ENCODE data around the gene PLCB4. TPM values are rescaled to one million over a fixed set of nuclear protein-coding genes. Genes with fewer than 3 reads are reported as not detected.

PLCB4 gene
- total RNA-seq, 4 donors from 2014 or later = 20.6 to 45.9 (median 34.2) TPM

DNA sequence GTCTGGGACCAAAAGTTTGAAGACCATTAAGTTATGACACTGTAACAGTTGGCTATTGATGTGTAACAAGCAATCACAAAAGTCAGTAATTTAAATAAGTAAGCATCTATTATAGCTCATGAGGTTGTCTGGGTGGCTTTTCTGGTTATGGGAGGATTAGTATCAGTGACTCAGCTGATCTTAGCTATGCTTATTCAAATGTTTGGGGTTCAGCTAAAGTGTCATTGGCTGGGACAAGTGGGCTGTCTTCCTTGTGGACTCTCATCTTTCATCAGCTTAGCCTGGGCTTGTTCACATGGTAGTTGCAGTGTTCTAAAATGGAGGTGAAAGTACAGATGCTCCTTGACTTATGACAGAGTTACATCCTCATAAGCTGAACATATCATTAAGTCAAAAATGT is 370.9 kb downstream of the PLCB4 start:
- in situ Hi-C loops (cut with MboI; ENCODE audit: low pct_ligation_motif_present in 1 of 4, low pct_unique_long_range_greater_than_20kb in 1 of 4, low sequenced_read_pairs in 3 of 4) = loop anchor here in 1 of 4 donors (10.0 kb wide), 1 partner anchor 65 kb away; no protein-coding TSS in a partner anchor

GRCh38 chr20:9440892-9441291 is 372.0 kb downstream of the PLCB4 start:
- in situ Hi-C loops (cut with MboI; ENCODE audit: low pct_ligation_motif_present in 1 of 4, low pct_unique_long_range_greater_than_20kb in 1 of 4, low sequenced_read_pairs in 3 of 4) = loop anchor here in 1 of 4 donors (10.0 kb wide), 1 partner anchor 64 kb away; no protein-coding TSS in a partner anchor
- TF ChIP-seq EP300 (IDR thresholded peaks at IDR 0.05; ENCODE audit: low read depth) = no peak
- TF ChIP-seq CTCF (IDR thresholded peaks at IDR 0.05) = no peak
- TF ChIP-seq POLR2AphosphoS5 (IDR thresholded peaks at IDR 0.05) = no peak
- TF ChIP-seq POLR2A (IDR thresholded peaks at IDR 0.05) = no peak
- DNase-seq = no peak
- H3K4me3 ChIP-seq = no peak overlapping the region
- H3K27me3 ChIP-seq = no peaks in the 10 kb centered on the region
- intact Hi-C loops (cut with DNase I; ENCODE audit: low total_unique reads) = no loop called here
- 77 to 89% methylated on average over 3 of the region's 3 CpGs for WGBS, 2 donors (ENCODE audit: low coverage in 1 of 2)
- H3K9me3 ChIP-seq = no peaks in the 10 kb centered on the region
- H3K4me1 ChIP-seq = no peaks in the 10 kb centered on the region
- peaks cover 0 to 52% (median 6%) of the 10 kb centered on the region in 4 donors for H3K36me3 ChIP-seq
- no peak overlapping the region for H3K27ac ChIP-seq

More for the DNA sequence above, 370.9 kb downstream of the PLCB4 start:
- H3K9me3 ChIP-seq = no peaks in the 10 kb centered on the region
- DNase-seq = no peak
- peaks cover 0 to 52% (median 3%) of the 10 kb centered on the region in 4 donors for H3K36me3 ChIP-seq
- H3K27me3 ChIP-seq = no peaks in the 10 kb centered on the region
- H3K4me3 ChIP-seq = no peak overlapping the region
- H3K27ac ChIP-seq = no peak overlapping the region
- no peaks in the 10 kb centered on the region for H3K4me1 ChIP-seq
- TF ChIP-seq CTCF (IDR thresholded peaks at IDR 0.05) = no peak
- no peak for TF ChIP-seq POLR2AphosphoS5 (IDR thresholded peaks at IDR 0.05)
- TF ChIP-seq EP300 (IDR thresholded peaks at IDR 0.05; ENCODE audit: low read depth) = no peak
- TF ChIP-seq POLR2A (IDR thresholded peaks at IDR 0.05) = no peak
- intact Hi-C loops (cut with DNase I; ENCODE audit: low total_unique reads) = no loop called here

- no peak overlapping the region for H3K27ac ChIP-seq
- intact Hi-C loops (cut with DNase I; ENCODE audit: low total_unique reads) (no loop called here), in situ Hi-C loops (cut with MboI; ENCODE audit: low pct_ligation_motif_present in 1 of 4, low pct_unique_long_range_greater_than_20kb in 1 of 4, low sequenced_read_pairs in 3 of 4) (loop anchor here in 1 of 4 donors (10.0 kb wide), 1 partner anchor 63 kb away; no protein-coding TSS in a partner anchor)
- no peak overlapping the region for H3K4me3 ChIP-seq
- no peak for DNase-seq
- peaks cover 0 to 44% (median 6%) of the 10 kb centered on the region in 4 donors for H3K36me3 ChIP-seq
- TF ChIP-seq EP300 (IDR thresholded peaks at IDR 0.05; ENCODE audit: low read depth) = no peak
- no peak for TF ChIP-seq CTCF (IDR thresholded peaks at IDR 0.05)
- no peak for TF ChIP-seq POLR2A (IDR thresholded peaks at IDR 0.05)
- no peak for TF ChIP-seq POLR2AphosphoS5 (IDR thresholded peaks at IDR 0.05)
- no peaks in the 10 kb centered on the region for H3K9me3 ChIP-seq
- H3K27me3 ChIP-seq = no peaks in the 10 kb centered on the region
- H3K4me1 ChIP-seq = no peaks in the 10 kb centered on the region
- 63 to 80% methylated on average over 3 of the region's 3 CpGs for WGBS, 2 donors (ENCODE audit: low coverage in 1 of 2)
These were observed 373.1 kb downstream of the PLCB4 start for GRCh38 chr20:9441948-9442347.

- TF ChIP-seq EP300 (IDR thresholded peaks at IDR 0.05; ENCODE audit: low read depth) (no peak), POLR2A (IDR thresholded peaks at IDR 0.05) (no peak), POLR2AphosphoS5 (IDR thresholded peaks at IDR 0.05) (no peak), CTCF (IDR thresholded peaks at IDR 0.05) (no peak)
- in situ Hi-C loops (cut with MboI; ENCODE audit: low pct_ligation_motif_present in 1 of 4, low pct_unique_long_range_greater_than_20kb in 1 of 4, low sequenced_read_pairs in 3 of 4) = loop anchor here in 1 of 4 donors (10.0 kb wide), 1 partner anchor 62 kb away; no protein-coding TSS in a partner anchor
- H3K4me3 ChIP-seq = no peak overlapping the region
- no peaks in the 10 kb centered on the region for H3K9me3 ChIP-seq
- no peak overlapping the region for H3K27ac ChIP-seq
- H3K36me3 ChIP-seq = peaks cover 0 to 35% (median 6%) of the 10 kb centered on the region in 4 donors
- H3K4me1 ChIP-seq = no peaks in the 10 kb centered on the region
- H3K27me3 ChIP-seq = no peaks in the 10 kb centered on the region
- DNase-seq = no peak
- intact Hi-C loops (cut with DNase I; ENCODE audit: low total_unique reads) = no loop called here
These were observed 374.0 kb downstream of the PLCB4 start for GRCh38 chr20:9442858-9443257.

Data from transverse colon (tissue), 4 donors.